ENCODE measurements around the gene HDAC4.

The HDAC4 gene

DNA sequence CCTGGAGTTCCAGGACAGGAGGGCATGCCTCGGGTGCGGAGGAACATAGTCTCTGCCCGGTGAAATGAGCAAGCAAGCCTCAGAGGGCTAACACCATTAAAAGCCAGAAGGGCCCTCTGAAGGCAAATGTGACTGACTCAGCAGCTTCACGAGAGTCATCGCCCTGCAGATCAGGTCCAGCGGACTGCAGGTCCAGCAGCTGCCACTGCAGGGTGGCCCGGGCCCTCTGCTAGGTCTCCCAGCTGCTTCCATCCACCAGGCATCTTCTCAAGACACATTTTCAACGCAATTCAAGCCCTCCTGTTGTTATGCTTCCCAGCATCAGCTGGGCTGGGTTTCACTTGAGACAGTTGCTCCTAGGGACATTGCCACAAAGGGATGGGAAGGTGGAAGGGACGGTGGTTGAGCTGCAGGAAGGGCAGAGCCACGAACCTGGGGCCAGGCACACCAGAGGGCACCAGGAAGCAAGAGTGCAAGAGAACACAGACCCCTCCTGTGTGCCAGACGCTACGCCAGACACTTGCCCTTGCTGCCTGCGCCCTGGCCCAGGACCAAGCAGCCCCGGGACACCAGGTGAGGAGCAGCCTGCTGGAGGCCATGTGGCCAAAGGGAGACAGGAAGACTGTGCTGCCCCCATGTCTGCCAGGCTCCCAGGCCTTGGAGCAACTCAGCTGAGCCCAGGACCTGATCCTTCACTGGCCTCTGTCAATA is 173.0 kb downstream of the HDAC4 start:
- no peak for DNase-seq

DNA sequence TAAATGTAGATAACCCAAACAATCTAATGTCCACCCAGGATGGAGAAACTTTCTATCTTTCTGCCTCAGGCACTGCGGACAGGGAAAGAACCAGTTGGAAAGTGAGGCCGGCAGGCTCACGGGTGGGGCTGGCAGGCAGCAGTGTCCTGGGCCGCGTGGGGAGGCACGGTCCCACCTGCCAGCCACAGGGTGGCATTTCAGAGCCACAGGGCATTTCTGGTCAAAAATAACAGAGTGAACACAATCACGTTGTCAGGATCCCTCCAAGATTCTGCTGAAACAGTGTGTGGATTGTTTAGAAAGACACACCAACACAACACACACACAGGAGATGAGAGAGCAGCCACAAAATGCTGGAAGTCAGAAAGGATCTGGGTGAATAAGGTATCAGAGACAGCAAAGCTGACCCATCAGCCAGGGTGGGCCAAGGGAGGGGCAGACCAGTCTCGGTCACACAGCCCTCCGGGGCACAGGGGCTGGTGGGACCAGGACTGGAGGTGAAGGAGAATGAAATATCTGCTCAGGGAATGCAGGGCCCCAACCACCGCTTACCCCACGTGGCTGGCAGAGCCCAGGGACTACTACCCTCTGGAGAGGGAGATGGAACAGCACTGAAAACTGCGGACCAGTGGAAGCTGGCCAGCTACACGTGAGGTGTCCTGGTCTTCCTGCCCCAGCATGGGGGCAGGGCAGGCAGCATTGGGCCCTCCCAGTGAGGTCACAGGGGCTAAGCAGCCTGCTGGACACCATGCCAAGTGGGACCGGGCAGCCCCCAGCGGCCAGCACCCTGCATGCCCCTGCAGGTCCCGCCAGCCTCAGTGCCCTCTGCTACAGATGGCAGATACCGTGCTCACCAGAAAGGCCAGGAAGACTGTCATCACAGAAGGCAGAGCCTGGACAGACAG is 173.9 kb downstream of the HDAC4 start:
- DNase-seq, result no peak

DNA sequence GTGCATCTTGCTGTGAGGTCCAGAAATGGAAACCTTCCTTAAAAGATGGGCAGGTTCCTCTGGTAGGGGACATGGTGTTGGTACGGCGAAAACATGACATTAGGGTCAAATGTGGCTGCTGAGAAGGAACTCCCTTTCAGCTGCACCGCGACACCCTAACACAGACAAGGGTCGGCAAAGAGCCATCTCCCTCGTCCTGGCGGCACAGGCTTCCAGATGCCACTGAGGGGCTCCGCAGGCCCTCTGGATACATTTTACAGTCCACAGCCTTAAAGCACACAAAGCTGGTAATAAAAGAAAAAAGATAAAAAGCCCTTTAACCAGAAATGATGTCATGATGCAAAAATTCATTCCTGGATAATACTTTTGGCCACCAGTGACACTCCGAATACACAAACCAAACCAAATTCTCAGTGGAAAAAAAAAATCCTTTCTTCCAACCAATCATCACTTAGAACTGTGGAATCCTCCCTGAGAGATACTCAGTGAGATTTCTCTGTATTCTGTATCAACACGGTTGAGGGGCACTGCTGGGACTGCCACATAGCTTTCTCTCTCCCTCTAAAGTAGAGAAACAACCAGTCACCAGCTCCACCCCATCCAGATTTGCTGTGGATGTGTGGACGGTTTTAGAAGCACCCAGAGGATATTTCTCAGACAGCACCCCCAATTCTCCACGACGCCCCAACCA is 174.8 kb downstream of the HDAC4 start:
- no peak for DNase-seq

- no peak for DNase-seq
These were observed 175.4 kb downstream of the HDAC4 start for GRCh38 chr2:239225371-239225851.

- DNase-seq, result no peak
These were observed 175.9 kb downstream of the HDAC4 start for GRCh38 chr2:239224955-239225354.

DNA sequence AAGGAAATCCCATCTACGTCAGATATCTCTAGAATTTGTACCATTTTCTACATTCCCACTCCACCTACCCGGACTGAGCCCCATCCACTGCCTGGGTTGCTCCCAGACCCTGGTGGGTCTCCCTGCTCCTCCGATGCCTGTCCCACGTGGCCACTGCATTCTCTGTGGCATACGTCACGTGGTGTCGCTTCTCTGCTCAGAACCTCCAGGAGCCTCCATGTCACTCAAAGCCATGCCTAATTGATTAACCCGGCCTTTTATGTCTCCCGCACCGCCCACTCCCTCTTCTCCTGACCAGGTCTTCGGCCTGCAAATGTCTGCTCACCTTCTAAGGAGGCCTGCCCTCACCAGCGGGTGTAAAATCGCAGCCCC is 176.6 kb downstream of the HDAC4 start:
- DNase-seq, result no peak

DNA sequence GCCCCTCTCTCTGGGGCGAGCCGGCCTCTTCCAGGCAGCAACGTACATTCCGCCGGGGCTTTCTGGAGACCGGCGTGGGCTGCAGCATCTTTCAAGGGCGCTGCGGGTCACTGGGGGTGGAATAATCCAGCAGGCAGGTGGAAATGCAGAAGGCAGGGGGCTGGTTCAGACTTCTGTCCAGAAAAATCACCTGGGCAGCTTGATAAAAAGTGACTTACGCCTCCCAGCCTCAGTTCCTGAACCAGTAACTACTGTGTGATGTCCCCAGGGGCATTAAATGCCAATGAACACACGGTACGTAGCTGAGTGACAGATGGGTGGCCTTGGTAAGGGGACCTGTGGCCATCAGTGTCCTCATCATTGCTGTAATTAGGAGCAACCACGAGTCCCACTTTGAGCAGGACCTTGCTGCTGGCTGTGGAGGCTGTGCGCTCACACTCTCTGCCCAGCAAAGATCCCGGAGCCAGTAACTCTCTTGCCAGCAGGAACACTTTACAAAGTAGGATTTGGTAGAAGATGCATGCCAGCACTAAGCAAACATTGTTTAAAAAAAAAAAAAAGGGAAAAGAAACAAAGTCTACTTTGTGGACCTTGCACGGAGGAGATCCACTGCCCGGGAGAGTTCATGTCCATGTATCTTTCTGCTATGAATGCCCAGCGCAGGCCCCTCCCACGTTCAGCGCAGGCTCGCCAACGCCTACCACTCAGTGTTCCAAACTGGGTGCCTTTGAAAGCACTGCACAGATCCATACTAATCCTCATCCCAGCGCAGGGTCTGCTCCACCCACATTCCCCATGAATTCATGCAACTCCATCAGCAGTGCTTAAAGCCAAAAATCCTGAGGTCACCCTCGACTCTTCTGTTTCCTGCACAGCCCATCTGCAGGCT is 177.3 kb downstream of the HDAC4 start:
- no peak for DNase-seq

DNA sequence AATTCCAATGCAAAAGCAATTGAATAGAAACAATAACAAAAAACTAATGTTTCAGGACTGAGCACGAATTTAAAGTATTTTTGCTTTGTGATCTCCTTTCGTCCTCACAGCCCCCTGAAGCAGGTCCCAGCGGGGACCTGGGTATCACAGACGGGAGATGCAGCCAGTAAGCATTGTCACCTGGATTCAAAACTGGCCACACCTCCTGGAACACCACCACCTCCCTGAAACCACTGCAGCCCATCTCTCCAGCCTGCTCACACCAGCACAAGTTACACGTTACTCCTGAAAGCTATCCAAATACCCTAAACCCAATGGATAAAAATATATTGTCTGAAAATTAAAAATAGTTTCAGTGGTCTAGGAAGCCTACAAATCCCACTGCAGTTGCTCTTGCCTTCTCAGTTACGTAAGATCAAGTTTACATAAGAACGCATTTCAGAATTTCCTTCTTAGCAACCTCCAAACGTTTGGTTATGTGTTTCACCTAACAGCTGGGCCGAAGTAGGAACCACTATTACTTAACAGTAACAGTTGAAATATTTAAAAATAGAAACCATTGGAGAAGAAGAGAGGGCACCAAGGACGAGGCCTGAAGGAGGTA is 178.0 kb downstream of the HDAC4 start:
- DNase-seq, result no peak

- no peak for DNase-seq
These were observed 178.5 kb downstream of the HDAC4 start for GRCh38 chr2:239222312-239222660.

DNA sequence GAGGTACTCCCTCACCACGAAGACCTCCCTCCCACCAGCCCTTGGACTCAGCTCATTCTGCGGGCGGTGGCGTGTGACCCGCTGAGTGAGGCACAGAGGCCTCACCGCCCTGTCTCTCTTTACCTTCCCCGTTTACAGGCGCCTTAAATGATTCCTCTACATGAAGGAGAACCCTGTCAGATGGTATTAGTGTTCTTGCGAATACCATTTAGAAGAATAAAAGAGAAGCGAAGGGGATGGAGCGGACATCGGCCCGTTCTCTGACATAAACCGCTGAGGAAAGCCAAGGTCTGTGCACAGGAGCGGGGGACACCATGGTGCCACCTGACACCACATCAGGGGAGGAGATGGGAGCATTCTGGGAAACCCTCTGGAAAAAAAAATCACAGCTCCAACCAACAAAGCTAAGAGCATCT is 179.8 kb downstream of the HDAC4 start:
- no peak for DNase-seq

DNA sequence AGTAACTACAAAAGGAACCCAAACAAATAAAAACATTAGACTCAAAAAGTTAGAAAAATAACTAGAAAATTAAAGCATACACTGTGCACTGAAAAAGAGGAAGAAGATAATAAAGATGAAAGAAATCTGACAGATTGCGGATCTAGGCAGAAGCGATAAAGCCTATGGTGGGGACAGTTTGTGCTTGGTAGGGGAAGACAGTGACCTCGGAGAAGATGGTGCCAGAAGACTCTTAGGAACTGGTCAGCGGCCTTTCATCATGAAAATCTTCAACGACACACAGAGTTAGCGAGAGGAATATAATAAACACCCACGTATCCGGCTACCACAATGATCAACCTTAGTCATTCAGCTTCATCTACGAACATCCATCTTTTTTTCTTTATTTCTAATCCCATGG is 180.5 kb downstream of the HDAC4 start:
- no peak for DNase-seq

GRCh38 chr2:239216614-239217273 is 184.1 kb downstream of the HDAC4 start:
- DNase-seq, result no peak

DNA sequence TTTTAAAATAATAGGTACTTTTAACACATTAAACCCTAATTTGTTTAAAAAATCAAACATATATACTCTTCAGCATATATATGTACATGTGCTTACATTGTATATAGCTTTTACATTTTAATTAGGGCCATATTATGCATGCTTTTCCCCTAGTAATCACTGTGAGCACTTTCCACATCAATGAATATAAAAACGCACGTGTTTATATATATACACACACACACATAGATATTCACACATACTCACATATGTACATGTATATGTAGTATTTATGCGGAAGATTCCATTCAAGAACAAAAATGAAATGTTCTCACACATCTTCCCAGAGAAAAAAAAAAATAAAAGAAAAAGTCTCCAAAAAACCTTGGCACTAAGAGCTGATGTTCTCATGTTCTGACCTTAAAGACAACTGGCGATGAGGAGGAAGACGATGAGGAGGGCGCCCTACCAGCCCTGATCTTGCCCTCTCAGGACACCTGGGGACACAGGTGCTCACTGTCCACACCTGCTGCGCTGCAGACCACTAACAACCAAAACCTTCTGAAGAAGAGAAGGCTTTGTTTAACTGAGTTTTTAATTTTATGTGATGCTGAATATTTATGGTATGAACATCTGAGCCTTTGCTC is 184.7 kb downstream of the HDAC4 start:
- no peak for DNase-seq

- DNase-seq, result no peak
These were observed 185.5 kb downstream of the HDAC4 start for GRCh38 chr2:239215136-239215925.

DNA sequence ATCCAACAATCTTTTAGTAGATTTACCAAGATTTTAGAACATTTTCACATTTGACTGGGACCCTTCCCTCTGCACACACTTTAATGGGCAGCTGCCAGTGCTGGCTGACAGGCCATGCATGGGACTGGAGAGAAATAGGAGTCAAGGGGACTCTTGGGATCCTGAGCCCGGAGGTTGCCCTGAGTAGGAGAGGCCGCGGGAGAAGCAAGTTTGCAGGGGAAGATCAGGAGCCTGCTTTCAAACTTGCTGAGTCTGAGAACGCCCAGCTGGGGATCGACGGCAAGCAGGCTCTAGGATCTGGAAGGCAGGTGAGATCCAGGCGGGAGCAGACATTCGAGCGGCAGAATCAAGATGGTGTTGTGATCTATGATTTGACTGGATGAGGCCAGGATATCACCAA is 186.1 kb downstream of the HDAC4 start:
- DNase-seq, result no peak

- no peak for DNase-seq
These were observed 187.1 kb downstream of the HDAC4 start for GRCh38 chr2:239213643-239214101.

- no peak for DNase-seq
These were observed 187.7 kb downstream of the HDAC4 start for GRCh38 chr2:239212929-239213642.

DNA sequence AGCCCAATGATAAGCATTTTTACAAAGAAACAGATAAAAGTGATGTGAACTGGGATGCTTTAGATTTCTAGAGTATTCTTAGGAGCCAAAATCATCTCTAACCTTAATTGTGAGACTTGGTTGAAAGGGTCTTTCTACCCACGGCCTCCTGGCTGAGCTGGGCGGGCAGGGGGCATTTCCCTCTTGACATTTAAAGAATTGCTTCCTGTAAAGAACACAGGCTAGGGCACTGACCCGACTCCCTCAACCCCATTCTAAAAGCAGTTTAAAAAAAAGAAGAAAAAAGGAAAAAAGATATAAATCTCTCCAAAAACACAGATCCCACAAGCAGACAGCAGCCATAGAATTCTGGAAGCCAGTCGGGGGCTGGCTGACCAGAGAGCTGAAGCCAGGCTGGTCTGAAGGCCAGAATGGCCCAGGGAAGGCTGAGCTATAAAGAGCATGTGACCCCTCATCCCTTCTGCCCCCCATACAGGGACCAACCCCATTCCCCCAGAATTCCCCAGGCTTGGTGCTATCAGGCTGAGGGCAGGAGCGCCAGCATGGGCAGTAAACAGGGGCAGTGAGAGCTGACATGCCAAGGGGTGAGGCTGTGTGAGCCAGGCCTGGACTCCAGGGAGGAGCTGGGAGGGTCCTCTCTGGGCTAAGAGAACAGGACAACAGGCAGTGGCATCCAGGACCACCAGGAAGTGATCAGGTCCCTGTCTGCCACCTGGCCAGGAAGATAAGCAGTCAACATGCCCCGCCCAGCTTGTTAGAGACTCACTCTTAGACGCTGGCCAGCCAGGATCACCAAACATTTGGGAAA is 188.5 kb downstream of the HDAC4 start:
- no peak for DNase-seq

All from NCI-H1436 treated with DMSO at 0.1 percent for 48 hours (cell line).